ENCODE measurements around the gene TXLNA.
"Not testable (repeated sequence)": the region's sequence is repeated elsewhere in the genome, so short reads cannot be mapped to it uniquely, and the experiment has no call there.

The TXLNA gene

DNA sequence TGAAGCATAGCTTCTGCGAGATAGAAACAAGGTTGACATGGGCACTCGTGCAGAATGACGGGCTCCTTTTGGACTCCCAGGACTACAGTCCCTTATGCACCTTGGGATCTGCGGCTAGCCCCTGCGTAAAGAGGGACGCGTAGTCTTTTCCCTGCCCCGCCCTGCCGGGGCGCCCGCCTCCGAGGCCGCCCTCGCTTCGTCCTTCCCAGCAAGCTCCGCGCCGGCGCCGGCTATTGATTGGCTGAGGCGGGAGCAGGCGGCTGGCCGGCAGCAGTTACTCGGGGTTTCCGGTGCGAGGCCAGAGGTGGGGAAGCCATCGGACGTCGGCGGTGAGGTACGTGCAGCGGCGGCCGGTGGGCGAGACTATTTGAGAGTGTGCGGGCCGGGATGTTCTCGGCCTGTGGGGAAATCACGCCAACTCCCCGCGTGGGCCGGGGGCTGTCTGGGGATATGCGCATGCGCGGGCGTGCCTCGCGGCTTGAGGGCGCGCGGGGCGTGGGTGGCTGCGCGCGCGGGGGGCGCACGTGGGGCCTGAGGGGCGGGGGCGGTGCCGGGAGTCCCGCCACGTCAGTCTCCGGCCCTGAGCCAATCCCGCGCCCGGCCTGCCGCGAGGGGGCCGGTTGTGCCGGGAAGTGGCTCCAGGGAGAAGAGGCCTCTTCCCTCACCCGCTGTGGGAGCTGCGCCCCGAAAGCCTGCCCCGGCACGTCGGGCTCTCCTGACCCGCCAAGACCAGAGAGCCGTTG lies at the start of gene TXLNA:
TXLNA (plus strand) TSS at position 233 of the 743 bp plus-strand sequence. CDS start 671 bp downstream, outside the sequence.
- Histone ChIP-seq H3K9me3 (ENCODE audit: control insufficient read depth, low read depth, low read length) (no peaks in the 10 kb centered on the region), H3K36me3 (ENCODE audit: control insufficient read depth, low read depth, low read length) (peaks cover 28% of the 10 kb centered on the region), H3K4me1 (ENCODE audit: control insufficient read depth, low read depth, low read length) (peaks cover 15% of the 10 kb centered on the region), H3K27ac (ENCODE audit: low read length) (peak within 1 kb of the TSS; percentile 52), H3K4me3 (ENCODE audit: low read length) (peak within 1 kb of the TSS; percentile 93), H3K9ac (ENCODE audit: low read length) (peak within 1 kb of the TSS; percentile 88), H3K27me3 (ENCODE audit: control insufficient read depth, insufficient read depth, low read length) (no peaks in the 10 kb centered on the region)

GRCh38 chr1:32133950-32134280 lies 45.6 kb upstream of the TXLNA start:
- not testable (repeated sequence) for H3K4me3 ChIP-seq (ENCODE audit: low read length); H3K4me1 ChIP-seq (ENCODE audit: control insufficient read depth, low read depth, low read length); H3K9me3 ChIP-seq (ENCODE audit: control insufficient read depth, low read depth, low read length); H3K9ac ChIP-seq (ENCODE audit: low read length); H3K27ac ChIP-seq (ENCODE audit: low read length); H3K27me3 ChIP-seq (ENCODE audit: control insufficient read depth, insufficient read depth, low read length); H3K36me3 ChIP-seq (ENCODE audit: control insufficient read depth, low read depth, low read length)

- H3K4me3 ChIP-seq (ENCODE audit: low read length) = no peak overlapping the region
- H3K27ac ChIP-seq (ENCODE audit: low read length) = no peak overlapping the region
- H3K9ac ChIP-seq (ENCODE audit: low read length) = no peak overlapping the region
- H3K9me3 ChIP-seq (ENCODE audit: control insufficient read depth, low read depth, low read length) = no peaks in the 10 kb centered on the region
- H3K36me3 ChIP-seq (ENCODE audit: control insufficient read depth, low read depth, low read length) = no peaks in the 10 kb centered on the region
- no peaks in the 10 kb centered on the region for H3K27me3 ChIP-seq (ENCODE audit: control insufficient read depth, insufficient read depth, low read length)
- no peaks in the 10 kb centered on the region for H3K4me1 ChIP-seq (ENCODE audit: control insufficient read depth, low read depth, low read length)
These were observed 42.4 kb upstream of the TXLNA start for GRCh38 chr1:32137111-32137510.

GRCh38 chr1:32138965-32139364 lies 40.5 kb upstream of the TXLNA start:
- Histone ChIP-seq H3K36me3 (ENCODE audit: control insufficient read depth, low read depth, low read length) (no peaks in the 10 kb centered on the region), H3K4me1 (ENCODE audit: control insufficient read depth, low read depth, low read length) (no peaks in the 10 kb centered on the region), H3K27ac (ENCODE audit: low read length) (no peak overlapping the region), H3K27me3 (ENCODE audit: control insufficient read depth, insufficient read depth, low read length) (no peaks in the 10 kb centered on the region), H3K4me3 (ENCODE audit: low read length) (no peak overlapping the region), H3K9me3 (ENCODE audit: control insufficient read depth, low read depth, low read length) (no peaks in the 10 kb centered on the region), H3K9ac (ENCODE audit: low read length) (no peak overlapping the region)

GRCh38 chr1:32142446-32143301 lies 36.8 kb upstream of the TXLNA start:
- no peak overlapping the region for H3K27ac ChIP-seq (ENCODE audit: low read length)
- no peaks in the 10 kb centered on the region for H3K36me3 ChIP-seq (ENCODE audit: control insufficient read depth, low read depth, low read length)
- H3K9ac ChIP-seq (ENCODE audit: low read length) = no peak overlapping the region

GRCh38 chr1:32143302-32143695 lies 36.2 kb upstream of the TXLNA start:
- not testable (repeated sequence) for H3K36me3 ChIP-seq (ENCODE audit: control insufficient read depth, low read depth, low read length); H3K9ac ChIP-seq (ENCODE audit: low read length); H3K27me3 ChIP-seq (ENCODE audit: control insufficient read depth, insufficient read depth, low read length); H3K9me3 ChIP-seq (ENCODE audit: control insufficient read depth, low read depth, low read length); H3K4me3 ChIP-seq (ENCODE audit: low read length); H3K27ac ChIP-seq (ENCODE audit: low read length); H3K4me1 ChIP-seq (ENCODE audit: control insufficient read depth, low read depth, low read length)

More at GRCh38 chr1:32142446-32143301, 36.8 kb upstream of the TXLNA start:
- no peaks in the 10 kb centered on the region for H3K4me1 ChIP-seq (ENCODE audit: control insufficient read depth, low read depth, low read length)
- no peaks in the 10 kb centered on the region for H3K27me3 ChIP-seq (ENCODE audit: control insufficient read depth, insufficient read depth, low read length)
- H3K9me3 ChIP-seq (ENCODE audit: control insufficient read depth, low read depth, low read length) = no peaks in the 10 kb centered on the region
- no peak overlapping the region for H3K4me3 ChIP-seq (ENCODE audit: low read length)

DNA sequence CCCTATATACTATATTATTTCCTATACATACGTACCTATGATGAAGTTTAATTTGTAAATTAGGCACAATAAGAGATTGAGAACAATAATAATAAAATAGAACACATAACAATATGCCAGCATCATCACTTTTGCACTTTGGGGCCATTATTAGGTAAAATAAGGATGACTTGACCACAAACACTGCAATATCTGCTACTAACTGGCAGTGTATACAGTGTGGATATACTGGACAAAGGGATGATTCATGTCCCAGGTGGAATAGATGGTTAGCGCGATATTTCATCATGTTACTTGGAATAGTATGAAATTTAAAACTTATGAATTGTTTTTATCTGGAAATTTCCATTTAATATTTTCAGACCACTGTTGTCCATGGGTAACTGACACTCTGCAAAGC lies 35.4 kb upstream of the TXLNA start:
- no peak overlapping the region for H3K9ac ChIP-seq (ENCODE audit: low read length)
- H3K9me3 ChIP-seq (ENCODE audit: control insufficient read depth, low read depth, low read length) = no peaks in the 10 kb centered on the region
- H3K36me3 ChIP-seq (ENCODE audit: control insufficient read depth, low read depth, low read length) = no peaks in the 10 kb centered on the region
- no peak overlapping the region for H3K4me3 ChIP-seq (ENCODE audit: low read length)
- H3K27ac ChIP-seq (ENCODE audit: low read length) = no peak overlapping the region
- no peaks in the 10 kb centered on the region for H3K4me1 ChIP-seq (ENCODE audit: control insufficient read depth, low read depth, low read length)
- H3K27me3 ChIP-seq (ENCODE audit: control insufficient read depth, insufficient read depth, low read length) = no peaks in the 10 kb centered on the region

DNA sequence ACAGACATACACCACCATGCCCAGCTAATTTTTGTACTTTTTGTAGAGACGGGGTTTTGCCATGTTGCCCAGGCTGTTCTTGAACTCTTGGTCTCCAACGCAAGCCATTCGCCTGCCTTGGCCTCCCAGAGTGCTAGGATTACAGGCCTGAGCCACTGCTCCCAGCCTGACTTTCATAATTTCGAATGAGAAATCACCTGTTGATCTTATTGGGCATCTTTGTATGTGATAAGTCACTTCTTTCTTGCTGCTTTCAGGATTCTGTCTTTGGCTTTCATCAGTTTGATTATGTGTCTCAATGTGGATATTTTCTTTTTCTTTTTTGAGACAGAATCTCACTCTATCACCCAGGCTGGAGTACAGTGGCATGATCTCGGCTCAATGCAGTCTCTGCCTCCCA lies 31.7 kb upstream of the TXLNA start:
- not testable (repeated sequence) for H3K27me3 ChIP-seq (ENCODE audit: control insufficient read depth, insufficient read depth, low read length); H3K4me1 ChIP-seq (ENCODE audit: control insufficient read depth, low read depth, low read length); H3K9me3 ChIP-seq (ENCODE audit: control insufficient read depth, low read depth, low read length); H3K36me3 ChIP-seq (ENCODE audit: control insufficient read depth, low read depth, low read length); H3K27ac ChIP-seq (ENCODE audit: low read length); H3K9ac ChIP-seq (ENCODE audit: low read length); H3K4me3 ChIP-seq (ENCODE audit: low read length)

DNA sequence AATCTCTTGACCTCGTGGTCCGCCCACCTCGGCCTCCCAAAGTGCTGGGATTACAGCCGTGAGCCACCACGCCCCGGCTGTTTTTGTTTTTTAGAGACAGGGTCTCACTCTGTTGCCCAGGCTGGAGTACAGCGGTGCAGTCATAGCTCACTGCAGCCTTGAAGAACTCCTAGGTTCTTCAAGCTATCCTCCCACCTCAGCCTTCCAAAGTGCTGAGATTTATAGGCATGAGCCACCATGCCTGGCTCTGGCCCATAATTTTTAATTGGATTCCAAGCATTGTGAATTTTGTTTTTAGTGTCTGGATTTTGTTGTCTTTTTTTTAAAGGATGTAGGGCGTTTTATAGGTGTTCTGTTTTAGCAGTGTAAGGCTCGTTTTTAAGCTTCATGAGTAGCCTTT lies 28.6 kb upstream of the TXLNA start:
- Histone ChIP-seq H3K36me3 (ENCODE audit: control insufficient read depth, low read depth, low read length) (peaks cover under 1% of the 10 kb centered on the region), H3K27me3 (ENCODE audit: control insufficient read depth, insufficient read depth, low read length) (no peaks in the 10 kb centered on the region), H3K9ac (ENCODE audit: low read length) (no peak overlapping the region), H3K4me3 (ENCODE audit: low read length) (no peak overlapping the region), H3K4me1 (ENCODE audit: control insufficient read depth, low read depth, low read length) (no peaks in the 10 kb centered on the region), H3K9me3 (ENCODE audit: control insufficient read depth, low read depth, low read length) (no peaks in the 10 kb centered on the region), H3K27ac (ENCODE audit: low read length) (no peak overlapping the region)

DNA sequence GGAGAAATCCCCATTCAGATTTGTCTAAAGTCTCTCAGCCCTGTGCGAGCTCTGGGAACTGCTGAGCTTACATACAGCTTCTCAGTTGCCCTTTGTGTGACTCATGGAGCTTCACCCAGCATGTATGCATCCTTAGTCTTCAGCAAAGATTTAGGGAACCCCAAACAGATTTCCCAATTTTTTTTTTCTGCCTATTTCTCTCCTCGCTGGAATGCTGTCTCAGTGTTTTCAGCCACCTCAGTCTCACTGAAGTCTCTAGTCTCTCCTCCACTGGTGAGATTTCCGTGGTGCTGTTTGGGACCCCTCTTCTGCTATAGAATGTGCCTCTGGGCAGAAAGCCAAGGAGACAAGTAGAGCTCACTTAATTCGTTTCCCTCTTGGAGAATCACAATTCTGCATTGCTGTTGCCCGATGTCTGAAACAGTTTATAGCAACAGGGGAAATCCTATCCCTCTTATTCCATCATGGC lies 28.1 kb upstream of the TXLNA start:
- Histone ChIP-seq H3K27me3 (ENCODE audit: control insufficient read depth, insufficient read depth, low read length) (no peaks in the 10 kb centered on the region), H3K27ac (ENCODE audit: low read length) (no peak overlapping the region), H3K4me3 (ENCODE audit: low read length) (no peak overlapping the region), H3K9ac (ENCODE audit: low read length) (no peak overlapping the region), H3K4me1 (ENCODE audit: control insufficient read depth, low read depth, low read length) (no peaks in the 10 kb centered on the region), H3K36me3 (ENCODE audit: control insufficient read depth, low read depth, low read length) (peaks cover 6% of the 10 kb centered on the region), H3K9me3 (ENCODE audit: control insufficient read depth, low read depth, low read length) (no peaks in the 10 kb centered on the region)

DNA sequence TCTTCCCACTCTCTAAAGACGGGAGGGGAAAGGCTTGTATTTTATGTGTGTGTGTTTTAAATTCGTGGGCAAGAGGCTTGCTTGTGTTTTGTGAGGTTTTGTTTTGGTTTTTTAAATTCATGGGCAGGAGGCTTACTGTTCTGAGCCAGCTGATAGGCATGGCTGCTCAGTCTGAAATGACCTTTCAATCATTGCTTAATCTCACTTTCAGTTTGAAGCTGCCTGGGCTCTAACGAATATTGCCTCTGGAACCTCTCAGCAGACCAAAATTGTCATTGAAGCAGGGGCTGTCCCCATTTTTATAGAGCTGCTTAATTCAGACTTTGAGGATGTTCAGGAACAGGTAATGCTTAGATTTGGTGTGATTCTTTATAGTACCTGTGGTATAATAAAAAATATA lies 20.3 kb upstream of the TXLNA start:
- peaks cover 70% of the 10 kb centered on the region for H3K36me3 ChIP-seq (ENCODE audit: control insufficient read depth, low read depth, low read length)
- no peak overlapping the region for H3K27ac ChIP-seq (ENCODE audit: low read length)
- H3K27me3 ChIP-seq (ENCODE audit: control insufficient read depth, insufficient read depth, low read length) = no peaks in the 10 kb centered on the region
- H3K4me1 ChIP-seq (ENCODE audit: control insufficient read depth, low read depth, low read length) = no peaks in the 10 kb centered on the region
- H3K4me3 ChIP-seq (ENCODE audit: low read length) = no peak overlapping the region
- H3K9me3 ChIP-seq (ENCODE audit: control insufficient read depth, low read depth, low read length) = no peaks in the 10 kb centered on the region
- H3K9ac ChIP-seq (ENCODE audit: low read length) = no peak overlapping the region

- H3K9ac ChIP-seq (ENCODE audit: low read length) = no peak overlapping the region
- no peaks in the 10 kb centered on the region for H3K27me3 ChIP-seq (ENCODE audit: control insufficient read depth, insufficient read depth, low read length)
- H3K4me3 ChIP-seq (ENCODE audit: low read length) = no peak overlapping the region
- H3K4me1 ChIP-seq (ENCODE audit: control insufficient read depth, low read depth, low read length) = no peaks in the 10 kb centered on the region
- H3K36me3 ChIP-seq (ENCODE audit: control insufficient read depth, low read depth, low read length) = peaks cover 59% of the 10 kb centered on the region
- H3K9me3 ChIP-seq (ENCODE audit: control insufficient read depth, low read depth, low read length) = no peaks in the 10 kb centered on the region
- no peak overlapping the region for H3K27ac ChIP-seq (ENCODE audit: low read length)
These were observed 16.1 kb upstream of the TXLNA start for GRCh38 chr1:32163405-32163804.
